GM06990 (cell line): ENCODE measurements around the gene RNF169.
"Not testable (repeated sequence)": the region's sequence is repeated elsewhere in the genome, so short reads cannot be mapped to it uniquely, and the experiment has no call there.

ENCODE experiments used
- DNase-seq: peaks from one replicate; pipeline ENCODE4 v3.0.0-alpha.2; 2011; ENCODE audit not compliant: insufficient read length; ENCODE audit errors: extremely low read depth
- H3K27me3 ChIP-seq: replicated peaks from 2 replicates; pipeline ENCODE4 v1.6.0; 2011; ENCODE audit warnings: low read length; ENCODE audit not compliant: control insufficient read depth, insufficient read depth
- H3K36me3 ChIP-seq: 2 replicates; pipeline ENCODE4 v1.5.1; 2011; ENCODE audit warnings: low read length; ENCODE audit not compliant: control insufficient read depth, insufficient read depth
- H3K4me3 ChIP-seq: replicated peaks from 2 replicates; pipeline ENCODE4 v1.5.1; 2011; ENCODE audit warnings: low read depth, mild to moderate bottlenecking, control low read depth, low read length
- TF ChIP-seq, protein P1 (sequence below): IDR thresholded peaks from 2 replicates; pipeline ENCODE4 v1.5.1; 2011; ENCODE audit warnings: low read length, control low read depth, mild to moderate bottlenecking, inconsistent platforms; ENCODE audit not compliant: insufficient read depth, poor library complexity, severe bottlenecking

RNF169 gene

GRCh38 chr11:74766905-74767304 is 18.3 kb downstream of the RNF169 start:
- no peak for DNase-seq
- H3K4me3 ChIP-seq, result no peak overlapping the region
- no peaks in the 10 kb centered on the region for H3K27me3 ChIP-seq
- H3K36me3 ChIP-seq, result no peaks in the 10 kb centered on the region
- TF ChIP-seq, protein P1, sequence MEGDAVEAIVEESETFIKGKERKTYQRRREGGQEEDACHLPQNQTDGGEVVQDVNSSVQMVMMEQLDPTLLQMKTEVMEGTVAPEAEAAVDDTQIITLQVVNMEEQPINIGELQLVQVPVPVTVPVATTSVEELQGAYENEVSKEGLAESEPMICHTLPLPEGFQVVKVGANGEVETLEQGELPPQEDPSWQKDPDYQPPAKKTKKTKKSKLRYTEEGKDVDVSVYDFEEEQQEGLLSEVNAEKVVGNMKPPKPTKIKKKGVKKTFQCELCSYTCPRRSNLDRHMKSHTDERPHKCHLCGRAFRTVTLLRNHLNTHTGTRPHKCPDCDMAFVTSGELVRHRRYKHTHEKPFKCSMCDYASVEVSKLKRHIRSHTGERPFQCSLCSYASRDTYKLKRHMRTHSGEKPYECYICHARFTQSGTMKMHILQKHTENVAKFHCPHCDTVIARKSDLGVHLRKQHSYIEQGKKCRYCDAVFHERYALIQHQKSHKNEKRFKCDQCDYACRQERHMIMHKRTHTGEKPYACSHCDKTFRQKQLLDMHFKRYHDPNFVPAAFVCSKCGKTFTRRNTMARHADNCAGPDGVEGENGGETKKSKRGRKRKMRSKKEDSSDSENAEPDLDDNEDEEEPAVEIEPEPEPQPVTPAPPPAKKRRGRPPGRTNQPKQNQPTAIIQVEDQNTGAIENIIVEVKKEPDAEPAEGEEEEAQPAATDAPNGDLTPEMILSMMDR, result no peak

DNA sequence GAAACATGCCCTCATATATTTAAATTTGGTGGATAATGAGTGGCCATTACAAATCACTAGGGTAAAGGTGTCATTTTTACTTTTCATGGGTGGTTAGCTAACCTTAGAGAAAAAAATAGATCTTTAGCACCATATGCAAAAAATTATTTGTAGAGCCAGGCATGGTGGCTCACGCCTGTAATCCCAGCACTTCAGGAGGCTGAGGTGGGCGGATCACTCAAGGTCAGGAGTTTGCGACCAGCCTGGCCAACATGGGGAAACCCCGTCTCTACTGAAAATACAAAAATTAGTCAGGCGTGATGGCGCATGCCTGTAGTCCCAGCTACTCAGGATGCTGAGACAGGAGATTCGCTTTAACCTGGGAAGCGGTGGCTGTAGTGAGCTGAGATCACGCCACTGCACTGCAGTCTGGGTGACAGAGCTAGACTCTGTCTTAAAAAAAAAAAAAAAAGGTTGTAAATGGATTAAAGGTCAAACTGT is 19.6 kb downstream of the RNF169 start:
- H3K4me3 ChIP-seq, H3K36me3 ChIP-seq: not testable (repeated sequence)
- DNase-seq, result peak; percentile 57

DNA sequence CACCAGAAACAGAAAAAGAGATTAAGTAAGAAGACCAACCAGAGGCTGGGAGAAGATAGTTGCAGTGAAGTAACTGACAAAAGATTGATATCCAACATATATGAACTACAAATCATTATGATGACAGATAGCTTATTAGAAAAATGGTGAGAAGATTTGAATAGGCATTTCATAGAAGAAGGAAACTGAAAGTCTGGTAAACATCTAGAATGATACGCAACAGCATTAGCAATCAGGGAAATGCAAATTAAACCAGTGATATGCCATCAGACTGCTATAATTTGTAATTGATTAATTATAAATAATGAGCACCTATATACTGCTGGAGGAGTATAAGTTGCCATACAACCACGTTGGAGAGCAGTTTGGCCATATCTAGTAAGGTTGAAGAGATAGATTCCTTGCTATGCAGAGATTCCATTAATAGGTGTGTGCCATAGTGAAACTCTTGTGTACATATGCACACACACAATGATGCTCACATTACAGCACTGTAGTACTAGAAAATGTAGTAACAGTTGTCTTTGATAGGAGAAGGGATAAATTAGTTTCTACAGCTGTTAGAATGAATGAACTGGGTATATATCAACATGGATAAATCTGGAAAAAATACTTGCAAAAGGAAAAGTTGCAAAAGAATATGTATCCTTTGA is 20.5 kb downstream of the RNF169 start:
- no peak for DNase-seq
- H3K27me3 ChIP-seq, result no peaks in the 10 kb centered on the region
- H3K4me3 ChIP-seq, result no peak overlapping the region
- H3K36me3 ChIP-seq, result no peaks in the 10 kb centered on the region
- TF ChIP-seq, protein P1, result no peak

More for the DNA sequence above, 19.6 kb downstream of the RNF169 start:
- not testable (repeated sequence) for H3K27me3 ChIP-seq

GRCh38 chr11:74770456-74770855 is 21.8 kb downstream of the RNF169 start:
- no peak for DNase-seq
- no peak overlapping the region for H3K4me3 ChIP-seq
- TF ChIP-seq, protein P1, result no peak

DNA sequence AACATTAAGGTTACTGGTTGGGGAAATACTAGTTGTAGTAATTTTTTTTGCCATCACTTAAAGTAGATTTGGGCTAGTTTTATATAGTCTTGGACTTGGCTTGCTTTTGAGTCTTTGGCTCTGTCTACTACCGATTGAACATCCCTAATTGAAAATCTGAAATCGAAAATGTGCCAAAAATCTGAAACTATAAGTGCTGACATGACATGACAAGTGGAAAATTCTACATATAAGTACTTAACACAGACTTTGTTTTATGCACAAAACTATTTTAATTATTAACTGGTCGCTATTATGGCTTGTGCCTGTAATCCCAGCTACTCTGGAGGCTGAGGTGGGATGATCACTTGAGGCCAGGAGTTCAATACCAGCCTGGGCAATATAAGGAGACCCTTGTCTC is 22.5 kb downstream of the RNF169 start:
- TF ChIP-seq, protein P1, result no peak
- H3K27me3 ChIP-seq, result no peaks in the 10 kb centered on the region
- no peaks in the 10 kb centered on the region for H3K36me3 ChIP-seq
- no peak for DNase-seq
- H3K4me3 ChIP-seq, result no peak overlapping the region

More at GRCh38 chr11:74770456-74770855, 21.8 kb downstream of the RNF169 start:
- no peaks in the 10 kb centered on the region for H3K36me3 ChIP-seq
- H3K27me3 ChIP-seq, result no peaks in the 10 kb centered on the region

DNA sequence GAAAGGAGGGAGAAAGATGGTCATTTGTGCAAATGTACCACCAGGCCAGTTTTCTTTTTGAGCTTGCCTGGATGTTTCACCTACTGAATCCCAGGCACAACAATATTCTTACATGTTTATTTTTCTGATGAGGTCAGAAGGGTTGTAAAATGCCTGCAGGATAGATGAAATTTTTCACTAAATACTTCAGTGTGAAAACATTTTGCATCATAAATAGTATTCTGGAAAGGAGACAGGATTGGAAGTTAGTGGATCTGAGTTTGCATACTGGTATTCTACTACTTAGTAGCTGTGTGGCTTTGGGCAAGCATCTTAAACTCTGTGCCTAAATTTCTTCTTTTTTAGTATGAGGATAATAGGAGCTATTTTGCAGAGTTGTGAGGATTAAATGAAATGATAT is 24.8 kb downstream of the RNF169 start:
- no peaks in the 10 kb centered on the region for H3K36me3 ChIP-seq
- TF ChIP-seq, protein P1, result no peak
- H3K27me3 ChIP-seq, result no peaks in the 10 kb centered on the region
- no peak overlapping the region for H3K4me3 ChIP-seq
- DNase-seq, result no peak
